GM23338 (cell line): ENCODE results near the gene OR2S2. TPM values are rescaled to one million over a fixed set of nuclear protein-coding genes. Genes with fewer than 3 reads are reported as not detected.

Experiments
- ATAC-seq: fragments of 200-7000 bp; cut with Tn5 transposase; 3 replicates; pipeline ENCODE4 v1.9.1; 2020
- DNase-seq: peaks from one replicate; pipeline ENCODE4 v3.0.0-alpha.2; 2015; ENCODE audit warnings: low spot score
- H2AFZ ChIP-seq: fragments of 200-600 bp; sonication (generic); 2 replicates; pipeline ENCODE4 v1.8.0; 2016; ENCODE audit warnings: antibody characterized with exemption, mild to moderate bottlenecking, moderate library complexity
- H3F3A ChIP-seq: fragments of 200-600 bp; sonication (generic); replicated peaks from 2 replicates; pipeline ENCODE4 v1.8.0; 2017; ENCODE audit warnings: antibody characterized with exemption, mixed run types, low read depth
- H3K27ac ChIP-seq: fragments of 200-600 bp; sonication (generic); 2 replicates; pipeline ENCODE4 v1.6.1; 2016; ENCODE audit warnings: low read depth
- H3K27me3 ChIP-seq: fragments of 200-600 bp; sonication (generic); 2 replicates; pipeline ENCODE4 v1.8.0; 2016; ENCODE audit warnings: mild to moderate bottlenecking, mixed run types, moderate library complexity; ENCODE audit not compliant: insufficient read depth
- H3K36me3 ChIP-seq: fragments of 200-600 bp; sonication (generic); 2 replicates; pipeline ENCODE4 v1.8.0; 2016; ENCODE audit warnings: mild to moderate bottlenecking; ENCODE audit not compliant: insufficient read depth
- H3K4me1 ChIP-seq: fragments of 200-600 bp; sonication (generic); 2 replicates; pipeline ENCODE4 v1.8.0; 2016; ENCODE audit warnings: mild to moderate bottlenecking, moderate library complexity; ENCODE audit not compliant: insufficient read depth
- H3K4me2 ChIP-seq: fragments of 200-600 bp; sonication (generic); 2 replicates; pipeline ENCODE4 v1.7.1; 2017; ENCODE audit warnings: mixed run types
- H3K4me3 ChIP-seq: fragments of 200-600 bp; sonication (generic); 2 replicates; pipeline ENCODE4 v1.6.1; 2016; ENCODE audit warnings: mixed run types
- H3K79me2 ChIP-seq: fragments of 200-600 bp; sonication (generic); replicated peaks from 2 replicates; pipeline ENCODE4 v1.8.0; 2017; ENCODE audit warnings: mild to moderate bottlenecking; ENCODE audit not compliant: insufficient read depth
- H3K9me2 ChIP-seq: fragments of 200-600 bp; sonication (generic); 2 replicates; pipeline ENCODE4 v1.8.0; 2017; ENCODE audit not compliant: insufficient read depth
- H4K20me1 ChIP-seq: fragments of 200-600 bp; sonication (generic); replicated peaks from 2 replicates; pipeline ENCODE4 v1.8.0; 2017; ENCODE audit warnings: mild to moderate bottlenecking; ENCODE audit not compliant: insufficient read depth
- H3K27ac Mint-ChIP-seq: 2 replicates; pipeline ENCODE4 v1.8.0; 2020; ENCODE audit warnings: inconsistent platforms, mild to moderate bottlenecking, moderate library complexity, mixed read lengths
- H3K27me3 Mint-ChIP-seq: 3 replicates; pipeline ENCODE4 v1.8.0; 2022; ENCODE audit warnings: low read depth, mild to moderate bottlenecking, moderate library complexity, mixed read lengths, inconsistent platforms; ENCODE audit not compliant: insufficient read depth, poor library complexity
- H3K36me3 Mint-ChIP-seq: 3 replicates; pipeline ENCODE4 v1.8.0; 2021; ENCODE audit warnings: low read depth, mild to moderate bottlenecking, inconsistent platforms, moderate library complexity, mixed read lengths
- H3K4me1 Mint-ChIP-seq: 3 replicates; pipeline ENCODE4 v1.8.0; 2020; ENCODE audit warnings: mild to moderate bottlenecking, inconsistent platforms, mixed read lengths
- H3K4me3 Mint-ChIP-seq: 3 replicates; pipeline ENCODE4 v1.8.0; 2021; ENCODE audit warnings: moderate library complexity, mild to moderate bottlenecking, inconsistent platforms, mixed read lengths
- H3K9me3 Mint-ChIP-seq: 3 replicates; pipeline ENCODE4 v1.8.0; 2020; ENCODE audit warnings: moderate library complexity, mild to moderate bottlenecking, inconsistent platforms, mixed read lengths
- EZH2 ChIP-seq: fragments of 200-600 bp; sonication (generic); IDR thresholded peaks from one replicate; pipeline ENCODE4 v1.8.0; 2017; ENCODE audit warnings: antibody characterized with exemption, mild to moderate bottlenecking, low read depth; ENCODE audit not compliant: unreplicated experiment
- NANOG ChIP-seq: IDR thresholded peaks from 2 replicates; pipeline ENCODE4 v1.6.1; 2016; ENCODE audit warnings: antibody characterized with exemption, borderline replicate concordance
- REST ChIP-seq: IDR thresholded peaks from one replicate; pipeline ENCODE4 v1.6.1; 2018; ENCODE audit warnings: antibody characterized with exemption; ENCODE audit not compliant: unreplicated experiment
- STAT1 ChIP-seq: IDR thresholded peaks from one replicate; pipeline ENCODE4 v1.6.1; 2016; ENCODE audit warnings: antibody characterized with exemption; ENCODE audit not compliant: unreplicated experiment
- ZNF462 ChIP-seq: fragments of 250-450 bp; sonication (Bioruptor Pico); IDR thresholded peaks from 2 replicates; pipeline ENCODE4 v1.5.0; 2020; ENCODE audit warnings: mild to moderate bottlenecking, moderate library complexity
- polyA plus RNA-seq: library from polyadenylated mRNA; unstranded; fragments of >200 nt; fragmentation: Nextera tagmentation; extraction: Ambion mirVana; gene quantifications from 2 replicates; pipeline ENCODE4 v1.2.1, GENCODE V29; 2016
- total RNA-seq: library from RNA; depleted of rRNA; stranded (reverse); fragments of >200 nt; shearing (Covaris generic); gene quantifications from 2 replicates; pipeline ENCODE4 v1.2.3, GENCODE V29; 2014

OR2S2 gene
- total and polyA plus RNA-seq, 2 experiments from 2014 or later = not detected

GRCh38 chr9:35923598-35923926 lies 34.4 kb downstream of the OR2S2 start:
- no peak overlapping the region for H3K4me3 Mint-ChIP-seq
- Histone ChIP-seq H3K27ac (no peak overlapping the region), H3K36me3 (no peaks in the 10 kb centered on the region), H3K79me2 (no peaks in the 10 kb centered on the region), H3K9me2 (no peaks in the 10 kb centered on the region), H3K4me3 (no peak overlapping the region), H4K20me1 (no peaks in the 10 kb centered on the region), H2AFZ (0 out of 2 replicates have a peak overlapping the region, but pooled peaks have one; percentile 8), H3K4me2 (no peak overlapping the region), H3K4me1 (no peaks in the 10 kb centered on the region), H3K27me3 (no peaks in the 10 kb centered on the region), H3F3A (no peaks in the 10 kb centered on the region)
- DNase-seq (no peak), ATAC-seq (no peak)
- TF ChIP-seq STAT1 (no peak), ZNF462 (CRISPR knock-in tag) (no peak), REST (no peak), EZH2 (no peak), NANOG (no peak)
- H3K27ac Mint-ChIP-seq = no peak overlapping the region
- peaks cover 3% of the 10 kb centered on the region for H3K27me3 Mint-ChIP-seq
- H3K9me3 Mint-ChIP-seq = no peaks in the 10 kb centered on the region
- no peaks in the 10 kb centered on the region for H3K36me3 Mint-ChIP-seq
- H3K4me1 Mint-ChIP-seq = peaks cover 3% of the 10 kb centered on the region; the same call in 2 of the 3 replicates
